Fibroblast of skin of abdomen (primary cell): ENCODE measurements around the gene ZMYND11.
"Not testable (repeated sequence)": the region's sequence is repeated elsewhere in the genome, so short reads cannot be mapped to it uniquely, and the experiment has no call there.

Experiments
- DNase-seq: peaks from one replicate; pipeline ENCODE4 v3.0.0-alpha.2; 2013

The ZMYND11 gene

DNA sequence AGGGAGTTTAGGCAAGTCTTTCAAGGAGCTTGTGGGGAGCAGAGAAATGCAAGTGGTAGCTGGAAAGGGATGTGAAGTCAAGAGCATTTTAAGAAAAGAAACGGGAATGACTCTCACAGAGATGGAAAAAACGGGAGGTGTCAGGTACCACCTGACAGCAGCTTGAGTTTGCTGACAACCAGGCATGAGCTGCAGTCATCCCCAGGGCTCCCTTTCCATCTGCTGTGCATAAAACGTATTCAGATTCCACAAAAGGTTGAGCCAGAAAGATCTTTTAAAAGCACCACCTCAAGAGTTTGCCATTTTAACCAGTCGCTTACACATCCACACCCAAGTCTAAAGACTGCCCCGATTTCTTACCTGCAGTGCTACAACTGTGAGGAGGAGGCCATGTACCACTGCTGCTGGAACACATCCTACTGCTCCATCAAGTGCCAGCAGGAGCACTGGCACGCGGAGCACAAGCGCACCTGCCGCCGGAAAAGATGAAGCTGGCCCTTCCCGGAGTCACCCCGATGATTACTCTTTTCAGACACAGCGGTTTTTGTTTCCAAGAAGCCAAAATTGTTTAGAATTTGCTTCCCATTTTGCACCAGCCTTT is 116.8 kb downstream of the ZMYND11 start:
- no peak for DNase-seq

DNA sequence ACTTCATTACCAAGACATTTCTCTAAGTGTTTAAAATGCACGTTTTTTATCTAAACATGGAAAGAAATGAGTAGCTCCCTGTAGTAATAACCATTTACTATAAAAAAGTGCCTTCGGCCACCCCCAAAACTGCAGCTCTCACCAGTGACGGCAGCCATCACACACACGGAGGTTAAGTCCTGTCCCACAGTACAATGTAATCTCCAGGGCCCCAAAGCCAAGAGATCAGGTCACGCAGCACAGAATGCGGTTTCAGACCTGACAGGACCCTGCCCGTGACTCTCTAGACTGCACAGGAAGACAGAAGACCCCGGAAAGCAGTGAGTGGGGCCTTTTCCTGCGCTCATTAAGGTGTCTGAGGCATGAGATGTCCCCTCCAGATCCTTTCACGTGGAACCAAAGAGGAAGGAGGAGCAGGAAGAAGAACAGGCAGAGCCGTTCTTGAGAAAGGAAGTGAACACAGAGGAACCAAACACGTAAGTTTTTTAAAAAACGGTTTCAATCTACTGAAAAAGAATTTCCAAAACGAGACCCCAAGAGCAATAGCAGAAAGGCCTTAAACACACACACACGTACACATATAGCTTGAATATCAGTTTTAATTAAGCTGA is 125.7 kb downstream of the ZMYND11 start:
- DNase-seq, result no peak

GRCh38 chr10:264160-265073 is 129.2 kb downstream of the ZMYND11 start:
- DNase-seq, result not testable (repeated sequence)

DNA sequence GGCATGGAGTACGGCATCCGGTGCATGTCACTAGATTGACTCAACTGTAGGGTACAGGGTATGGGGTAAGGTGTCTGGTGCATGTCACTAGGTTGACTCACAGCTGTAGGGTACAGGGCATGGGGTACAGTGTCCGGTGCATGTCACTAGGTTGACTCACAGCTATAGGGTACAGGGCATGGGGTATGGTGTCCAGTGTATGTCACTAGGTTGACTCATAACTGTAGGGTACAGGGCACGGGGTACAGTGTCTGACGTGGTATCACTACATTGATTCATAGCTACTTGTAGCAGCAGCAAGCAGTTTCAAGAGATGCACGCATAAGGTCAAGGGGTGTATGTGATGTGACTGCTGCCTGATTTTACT is 129.8 kb downstream of the ZMYND11 start:
- not testable (repeated sequence) for DNase-seq

GRCh38 chr10:265816-266588 is 130.7 kb downstream of the ZMYND11 start:
- not testable (repeated sequence) for DNase-seq

GRCh38 chr10:266974-267425 is 131.7 kb downstream of the ZMYND11 start:
- DNase-seq, result no peak

DNA sequence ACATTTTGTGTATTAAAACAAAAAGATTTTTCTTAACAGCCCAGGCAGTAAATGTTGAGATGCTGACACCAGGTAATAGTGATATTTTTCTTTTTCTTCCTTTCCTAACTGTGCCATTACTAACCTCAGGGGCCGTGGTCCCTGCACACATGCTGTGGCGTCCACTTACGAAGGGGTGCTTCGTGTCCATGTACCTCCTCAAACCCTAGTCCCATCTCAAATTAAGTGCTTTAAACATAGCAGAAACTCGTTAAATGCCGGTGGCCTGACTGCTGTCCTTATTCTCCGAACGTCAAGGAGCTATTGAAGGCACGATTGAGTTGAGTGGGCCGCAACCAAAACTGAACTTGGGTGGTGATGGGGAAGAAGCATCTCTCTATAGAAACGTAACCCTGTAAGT is 132.4 kb downstream of the ZMYND11 start:
- DNase-seq, result no peak

GRCh38 chr10:269440-270074 is 134.3 kb downstream of the ZMYND11 start:
- no peak for DNase-seq

- no peak for DNase-seq
Measured at GRCh38 chr10:271201-271600, 135.9 kb downstream of the ZMYND11 start.

GRCh38 chr10:271722-272121 is 136.5 kb downstream of the ZMYND11 start:
- DNase-seq, result no peak

- DNase-seq, result no peak
Measured at GRCh38 chr10:273088-273487, 137.8 kb downstream of the ZMYND11 start.

- DNase-seq, result no peak
Measured at GRCh38 chr10:274866-275265, 139.6 kb downstream of the ZMYND11 start.

GRCh38 chr10:275680-276079 is 140.4 kb downstream of the ZMYND11 start:
- DNase-seq, result no peak

GRCh38 chr10:277963-278362 is 142.7 kb downstream of the ZMYND11 start:
- DNase-seq, result no peak

GRCh38 chr10:278707-279106 is 143.5 kb downstream of the ZMYND11 start:
- no peak for DNase-seq

- no peak for DNase-seq
Measured at GRCh38 chr10:279232-279631, 144.0 kb downstream of the ZMYND11 start.

DNA sequence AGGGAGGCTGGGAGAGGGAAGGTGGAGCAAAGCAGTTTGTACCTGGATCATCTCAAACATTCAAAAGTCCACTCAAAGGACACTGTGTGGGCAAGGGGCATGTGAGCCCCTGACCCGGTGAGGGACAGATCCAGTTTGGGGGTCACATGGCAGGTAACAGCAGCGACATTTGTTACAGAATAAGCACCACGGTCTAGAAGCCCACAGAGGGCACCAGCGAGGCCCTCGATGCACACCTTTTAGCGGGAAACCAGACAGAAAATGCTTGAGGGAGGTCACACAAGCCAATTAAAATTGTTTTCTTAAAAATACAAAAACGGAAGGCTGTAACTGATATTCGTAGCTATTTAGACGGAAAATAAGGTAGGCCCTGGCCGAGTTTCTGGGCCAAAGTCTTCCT is 144.4 kb downstream of the ZMYND11 start:
- no peak for DNase-seq

GRCh38 chr10:282294-283139 is 147.3 kb downstream of the ZMYND11 start:
- DNase-seq, result peak; percentile 52

DNA sequence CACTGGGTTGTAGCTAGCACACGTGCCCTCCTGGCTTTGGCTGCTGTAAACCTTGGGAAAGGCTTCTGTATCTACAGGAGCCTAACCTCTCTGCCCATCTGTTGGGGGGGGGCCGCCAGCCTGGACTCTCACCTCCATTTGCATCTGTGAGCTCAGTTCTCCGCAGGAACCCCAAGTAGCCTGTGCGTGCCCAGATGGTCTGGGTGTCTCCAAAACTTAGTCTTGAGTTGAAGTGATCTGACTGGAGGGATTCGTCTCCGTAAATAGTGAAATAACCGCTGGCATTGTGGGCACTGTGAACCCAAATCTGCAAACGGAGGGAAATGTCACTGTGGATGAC is 147.9 kb downstream of the ZMYND11 start:
- DNase-seq, result no peak

GRCh38 chr10:283916-284356 is 148.7 kb downstream of the ZMYND11 start:
- DNase-seq, result no peak

DNA sequence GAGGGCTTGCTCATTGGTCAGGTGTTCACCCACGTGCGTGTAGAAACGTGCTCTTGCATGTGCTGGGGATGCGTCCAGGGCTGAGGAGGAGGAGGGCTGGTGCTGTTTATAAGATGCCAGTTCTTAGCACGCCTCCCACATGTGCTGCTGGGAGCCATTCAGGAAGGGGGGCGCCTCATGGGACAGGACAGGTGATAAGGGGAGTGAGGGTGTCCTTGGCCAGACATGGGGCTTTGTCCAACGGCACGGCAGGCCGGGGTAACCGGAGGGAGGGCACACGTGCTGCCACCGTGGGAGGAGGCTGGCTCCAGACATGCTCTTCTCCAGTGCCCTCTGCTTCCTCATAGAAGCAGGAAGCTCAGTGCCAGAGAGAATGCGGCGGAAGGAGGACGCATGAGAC is 150.0 kb downstream of the ZMYND11 start:
- no peak for DNase-seq
